Stimulated activated CD8-positive, alpha-beta memory T cell treated with anti-CD3 and anti-CD28 coated beads, Interleukin-15, amount 100 ng/mL, for 4 hours (primary cell): ENCODE measurements around the gene FEN1.

ENCODE experiments used
- DNase-seq, 2 donors: peaks; one replicate each; pipeline ENCODE4 v3.0.0-alpha.2; 2020; ENCODE audit warnings: low read depth in 2 of 2

Gene FEN1

GRCh38 chr11:61775106-61775505, 17.6 kb upstream of the FEN1 start:
- DNase-seq: no peak

- DNase-seq: no peak
Observed at GRCh38 chr11:61775606-61776554, 16.8 kb upstream of the FEN1 start.

- peak in 1 of 2 donors; percentile 11 for DNase-seq
Observed at GRCh38 chr11:61776561-61777075, 16.1 kb upstream of the FEN1 start.

- peak; percentile 14 to 27 for DNase-seq
Observed at GRCh38 chr11:61777234-61778090, 15.2 kb upstream of the FEN1 start.

GRCh38 chr11:61778357-61778886, 14.3 kb upstream of the FEN1 start:
- no peak for DNase-seq

GRCh38 chr11:61778920-61779650, 13.6 kb upstream of the FEN1 start:
- DNase-seq: no peak

- no peak for DNase-seq
Observed at GRCh38 chr11:61779666-61780525, 12.8 kb upstream of the FEN1 start.

GRCh38 chr11:61780581-61781162, 12.0 kb upstream of the FEN1 start:
- DNase-seq: no peak

GRCh38 chr11:61781585-61781984, 11.1 kb upstream of the FEN1 start:
- no peak for DNase-seq

GRCh38 chr11:61782299-61782698, 10.4 kb upstream of the FEN1 start:
- DNase-seq: no peak

GRCh38 chr11:61782841-61783240, 9.9 kb upstream of the FEN1 start:
- DNase-seq: no peak

- DNase-seq: no peak
Observed at GRCh38 chr11:61783717-61784505, 8.8 kb upstream of the FEN1 start.

GRCh38 chr11:61784506-61784805, 8.3 kb upstream of the FEN1 start:
- DNase-seq: no peak

- no peak for DNase-seq
Observed at GRCh38 chr11:61785837-61786402, 6.8 kb upstream of the FEN1 start.

- DNase-seq: no peak
Observed at GRCh38 chr11:61787928-61788491, 4.7 kb upstream of the FEN1 start.

- DNase-seq: no peak
Observed at GRCh38 chr11:61791737-61792309, 888 bp upstream of the FEN1 start.

GRCh38 chr11:61793083-61793828, 545 bp downstream of the FEN1 start:
- DNase-seq: no peak

- DNase-seq: no peak
Observed at GRCh38 chr11:61793829-61794204, 1.1 kb downstream of the FEN1 start.
